Stimulated activated CD4-positive, alpha-beta T cell treated with anti-CD3 and anti-CD28 coated beads, Interleukin-2, amount 100 ng/mL, for 4 hours (primary cell): ENCODE data around the gene RYR1.
"Not testable (repeated sequence)": the region's sequence is repeated elsewhere in the genome, so short reads cannot be mapped to it uniquely, and the experiment has no call there.

Source experiments
- DNase-seq: peaks from one replicate; pipeline ENCODE4 v3.0.0-alpha.2; 2020; ENCODE audit warnings: low read depth

RYR1 gene

DNA sequence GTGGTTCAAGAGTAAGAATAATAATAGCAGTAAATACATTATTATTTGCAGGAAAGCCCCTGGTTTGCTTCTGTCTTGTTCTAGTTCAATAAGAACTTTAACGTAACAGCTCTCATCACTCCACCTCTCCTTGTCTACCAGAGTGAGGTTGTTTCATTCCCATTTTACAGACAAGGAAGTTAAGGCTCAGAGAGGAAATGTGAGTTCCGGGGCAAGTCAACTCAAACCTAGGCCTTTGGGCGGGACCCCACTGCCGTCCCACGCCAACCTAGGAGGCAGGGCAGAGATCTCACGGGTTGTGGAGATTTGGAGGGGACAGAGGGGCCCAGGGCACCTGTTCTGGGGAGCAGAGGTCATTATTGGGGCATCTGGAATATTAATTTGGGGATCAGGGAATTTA, 182.8 kb downstream of the RYR1 start:
- no peak for DNase-seq

DNA sequence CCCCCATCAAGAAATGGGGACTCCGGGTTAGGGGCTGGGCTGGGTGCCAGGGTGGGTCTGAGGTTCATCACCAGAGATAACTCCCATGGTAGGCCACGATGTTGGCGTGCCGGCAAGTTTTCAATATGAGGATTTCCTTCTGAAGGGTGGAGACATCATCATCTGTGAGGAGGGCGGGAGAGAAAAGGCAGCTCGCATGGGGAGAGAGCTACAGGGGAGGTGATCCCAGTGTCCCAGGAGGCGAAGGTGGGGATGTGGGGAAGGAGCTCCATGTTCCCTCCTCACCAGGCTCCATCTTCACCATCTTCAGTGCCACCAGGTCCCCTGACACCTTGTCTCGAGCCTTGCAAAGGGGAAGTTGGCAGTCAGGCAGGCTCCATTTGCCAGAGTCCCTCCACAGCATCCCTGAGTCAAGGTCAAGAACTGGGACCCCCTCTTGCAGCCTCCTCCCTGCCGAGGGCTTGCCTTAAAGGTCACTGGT, 183.8 kb downstream of the RYR1 start:
- no peak for DNase-seq

DNA sequence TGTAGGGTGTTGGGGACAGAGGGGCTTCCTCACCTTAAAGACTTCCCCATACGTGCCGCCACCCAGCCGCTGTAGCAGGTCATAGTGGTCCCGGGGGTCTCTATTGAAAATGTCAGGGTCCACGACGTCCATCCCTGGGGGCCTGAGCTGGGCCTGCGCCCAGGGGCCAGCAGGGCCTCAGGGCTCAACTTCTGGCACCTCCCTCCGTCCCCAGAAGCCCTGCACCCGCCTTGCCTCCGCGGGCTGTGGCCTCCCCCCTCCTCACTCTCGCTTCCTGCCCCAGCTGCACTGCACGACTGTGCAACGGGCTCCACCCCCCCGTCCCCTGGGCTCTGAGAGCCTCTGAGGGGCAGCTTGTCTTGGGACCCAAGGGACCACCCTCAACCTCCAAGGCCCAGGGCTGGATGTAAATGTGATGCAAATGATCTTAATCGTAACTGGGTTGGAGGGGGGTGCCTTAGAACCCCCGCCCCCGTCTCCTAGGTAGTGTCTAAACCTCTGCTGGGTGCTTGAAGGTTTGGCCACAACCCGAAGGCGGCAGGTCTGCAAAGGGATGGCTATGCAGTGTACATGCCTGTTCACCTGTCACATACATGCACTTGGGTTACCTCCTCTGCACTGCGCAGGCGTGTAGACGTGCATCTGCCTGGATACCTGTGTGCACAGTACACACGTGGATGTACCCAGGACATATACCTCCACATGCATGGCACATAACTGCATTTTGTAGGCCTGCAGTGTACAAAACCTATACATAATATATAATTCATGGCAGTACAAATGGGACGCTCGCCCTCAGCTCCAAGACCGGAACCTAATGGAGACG, 184.5 kb downstream of the RYR1 start, which contains the start of gene MAP4K1:
TSS of gene MAP4K1 (minus strand) at position 190 of the 826 bp plus-strand sequence. CDS start at position 132, 58 bp downstream.
- peak; percentile 39 for DNase-seq

DNA sequence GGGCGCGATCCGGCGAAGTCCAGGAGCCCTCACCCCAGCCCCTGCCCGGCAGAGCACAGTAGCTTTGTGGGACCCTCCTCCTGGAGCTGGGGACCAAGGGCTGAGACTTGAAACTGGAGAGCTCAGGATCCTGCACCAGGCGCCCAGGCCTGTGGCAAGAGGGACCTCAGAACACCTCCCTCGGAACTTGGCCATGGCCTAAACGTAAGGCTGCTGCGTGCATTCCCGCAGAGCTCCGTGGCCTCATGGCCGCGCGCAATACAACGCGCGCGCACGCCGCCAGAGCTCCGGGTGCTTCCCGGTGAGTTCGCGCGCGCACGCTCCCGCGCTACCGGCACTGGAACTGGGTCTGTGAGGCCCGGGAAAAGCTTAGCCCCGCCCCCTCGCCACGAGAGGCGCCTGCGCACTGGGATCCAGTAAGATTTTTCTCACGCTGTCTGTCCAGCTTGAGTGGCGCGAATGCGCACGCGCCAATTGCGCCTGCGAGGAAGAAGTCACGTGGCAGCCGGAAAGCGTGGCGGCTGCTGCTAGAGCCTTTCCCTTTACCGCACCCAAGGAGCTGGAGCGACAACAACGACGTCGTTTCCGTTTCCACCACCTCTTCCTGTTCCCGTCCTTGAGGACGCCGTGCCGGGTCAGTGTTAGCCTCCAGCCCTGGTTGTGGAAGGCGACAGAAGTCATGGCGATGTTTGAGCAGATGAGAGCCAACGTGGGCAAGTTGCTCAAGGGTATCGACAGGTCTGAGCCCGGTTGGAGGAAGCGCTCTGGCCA, 185.3 kb downstream of the RYR1 start, which contains the start of gene EIF3K:
TSS of gene EIF3K (plus strand) at position 599 of the 771 bp plus-strand sequence. CDS start at position 680, 81 bp downstream.
- DNase-seq, result peak; percentile 95

DNA sequence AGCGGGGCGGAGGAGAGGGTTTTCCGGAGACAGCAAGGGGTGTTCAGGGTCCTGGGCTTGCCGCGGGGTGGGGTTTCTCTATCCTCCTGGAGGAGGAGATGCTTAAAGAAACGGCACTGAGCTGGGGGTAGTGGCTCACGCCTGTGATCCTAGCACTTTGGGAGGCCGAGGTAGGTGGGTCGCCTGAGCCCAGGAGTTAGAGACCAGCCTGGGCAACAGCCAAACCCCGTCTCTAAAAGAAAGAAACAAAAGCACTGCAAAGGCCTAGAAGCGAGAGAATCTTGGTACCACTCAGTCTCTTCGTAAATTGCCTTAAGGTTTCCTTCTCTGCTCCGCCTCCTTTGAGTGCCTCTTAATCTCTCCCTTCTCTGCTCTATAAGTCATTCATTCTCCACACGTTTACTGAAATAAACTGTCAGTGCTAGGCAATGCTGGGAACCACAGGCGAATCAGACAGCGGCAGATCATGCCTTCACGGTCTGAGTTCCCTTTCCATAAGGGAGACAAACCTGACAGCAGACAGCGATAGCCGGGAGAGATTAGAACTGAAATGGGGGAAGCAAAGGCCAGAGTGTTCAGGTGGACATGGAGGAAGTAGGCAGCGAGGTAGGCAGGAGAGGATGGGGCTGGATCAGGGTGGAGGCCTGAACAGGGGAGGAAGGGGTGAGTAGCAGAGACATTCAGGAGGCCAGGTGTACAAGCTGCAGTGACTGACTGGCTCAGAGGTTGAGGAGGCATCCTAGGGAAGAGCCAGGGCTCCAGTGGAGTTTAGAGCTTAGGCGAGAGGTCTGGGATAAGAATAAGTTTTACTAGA, 186.1 kb downstream of the RYR1 start:
- no peak for DNase-seq

DNA sequence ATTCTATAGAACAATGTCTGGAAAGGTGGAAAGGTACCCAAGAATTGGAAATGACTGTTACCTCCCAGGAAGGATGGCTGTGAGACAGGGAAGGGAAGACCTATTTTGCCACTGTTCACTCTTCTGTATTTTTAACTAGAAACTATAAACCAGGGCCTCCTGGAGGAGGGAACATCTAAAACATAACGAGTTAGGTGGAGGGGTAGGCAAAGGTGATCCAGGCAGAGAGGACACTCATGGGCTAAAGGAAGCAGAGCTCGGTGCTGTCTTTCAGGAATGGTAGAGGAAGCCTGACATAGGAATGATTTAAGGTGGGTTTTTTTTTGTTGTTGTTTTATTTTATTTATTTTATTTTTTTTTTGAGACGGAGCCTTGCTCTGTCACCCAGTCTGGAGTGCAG, 191.3 kb downstream of the RYR1 start:
- DNase-seq, result no peak

DNA sequence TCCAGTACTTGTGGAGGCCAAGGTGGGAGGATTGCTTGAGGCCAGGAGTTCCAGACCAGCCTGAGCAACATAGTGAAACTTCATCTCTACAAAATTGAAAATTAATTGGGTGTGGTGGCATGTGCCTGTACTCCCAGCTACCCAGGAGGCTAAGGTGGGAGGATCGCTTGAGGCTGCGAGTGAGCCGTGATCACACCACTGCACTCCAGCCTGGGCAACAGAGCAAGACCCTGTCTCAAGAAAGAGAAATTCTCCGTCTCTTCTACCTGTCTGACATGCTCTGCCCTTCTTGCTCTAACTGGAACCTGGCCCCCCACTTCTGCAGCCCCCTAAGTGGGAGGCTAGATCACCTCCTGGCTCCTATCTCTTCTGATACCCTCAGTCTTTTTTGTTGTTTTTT, 192.9 kb downstream of the RYR1 start:
- no peak for DNase-seq

DNA sequence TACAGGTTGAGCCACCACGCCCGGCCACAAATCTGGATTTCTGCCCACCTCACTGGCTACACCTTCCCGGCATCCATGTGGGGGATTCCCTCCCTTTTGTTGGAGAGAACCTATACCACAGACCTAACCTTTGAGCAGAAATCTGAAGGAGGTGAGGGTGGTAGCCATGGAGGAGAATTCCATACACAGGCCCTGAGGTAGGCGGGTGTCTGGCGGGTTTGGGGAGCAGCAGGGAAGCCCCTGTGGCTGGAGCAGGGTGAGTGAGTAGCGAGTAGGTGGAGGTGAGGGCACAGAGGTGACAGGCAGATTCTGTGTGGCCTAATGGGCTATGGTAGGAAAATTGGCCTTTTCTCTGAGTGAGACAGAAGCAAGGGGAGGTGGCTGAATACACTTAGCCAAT, 196.1 kb downstream of the RYR1 start:
- DNase-seq, result no peak

DNA sequence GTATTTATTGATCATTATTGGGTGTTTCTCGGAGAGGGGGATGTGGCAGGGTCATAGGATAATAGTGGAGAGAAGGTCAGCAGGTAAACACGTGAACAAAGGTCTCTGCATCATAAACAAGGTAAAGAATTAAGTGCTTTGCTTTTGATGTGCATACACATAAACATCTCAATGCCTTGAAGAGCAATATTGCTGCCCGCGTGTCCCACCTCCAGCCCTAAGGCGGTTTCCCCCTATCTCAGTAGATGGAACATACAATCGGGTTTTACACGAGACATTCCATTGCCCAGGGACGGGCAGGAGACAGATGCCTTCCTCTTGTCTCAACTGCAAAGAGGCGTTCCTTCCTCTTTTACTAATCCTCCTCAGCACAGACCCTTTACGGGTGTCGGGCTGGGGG, 197.8 kb downstream of the RYR1 start:
- not testable (repeated sequence) for DNase-seq

DNA sequence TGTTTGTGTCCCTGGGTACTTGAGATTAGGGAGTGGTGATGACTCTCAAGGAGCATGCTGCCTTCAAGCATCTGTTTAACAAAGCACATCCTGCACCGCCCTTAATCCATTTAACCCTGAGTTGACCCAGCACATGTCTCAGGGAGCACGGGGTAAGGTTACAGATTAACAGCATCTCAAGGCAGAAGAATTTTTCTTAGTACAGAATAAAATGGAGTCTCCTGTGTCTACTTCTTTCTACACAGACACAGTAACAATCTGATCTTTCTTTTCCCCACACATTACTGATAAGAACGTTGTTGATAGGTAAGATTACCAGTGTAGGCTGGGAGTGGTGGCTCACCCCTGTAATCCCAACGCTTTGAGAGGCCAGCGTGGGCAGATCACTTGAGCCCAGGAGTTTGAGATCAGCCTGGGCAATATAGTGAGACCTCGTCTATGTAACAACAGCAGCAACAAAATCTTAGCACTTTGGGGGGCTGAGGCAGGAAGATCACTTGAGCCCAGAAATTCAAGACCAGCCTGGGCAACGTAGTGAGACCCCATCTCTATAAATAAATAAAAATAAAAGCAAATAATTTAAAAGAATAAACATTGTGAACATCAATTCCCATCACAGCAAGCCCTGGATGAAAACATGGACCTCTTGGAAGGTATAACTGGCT, 198.5 kb downstream of the RYR1 start:
- DNase-seq, result not testable (repeated sequence)

DNA sequence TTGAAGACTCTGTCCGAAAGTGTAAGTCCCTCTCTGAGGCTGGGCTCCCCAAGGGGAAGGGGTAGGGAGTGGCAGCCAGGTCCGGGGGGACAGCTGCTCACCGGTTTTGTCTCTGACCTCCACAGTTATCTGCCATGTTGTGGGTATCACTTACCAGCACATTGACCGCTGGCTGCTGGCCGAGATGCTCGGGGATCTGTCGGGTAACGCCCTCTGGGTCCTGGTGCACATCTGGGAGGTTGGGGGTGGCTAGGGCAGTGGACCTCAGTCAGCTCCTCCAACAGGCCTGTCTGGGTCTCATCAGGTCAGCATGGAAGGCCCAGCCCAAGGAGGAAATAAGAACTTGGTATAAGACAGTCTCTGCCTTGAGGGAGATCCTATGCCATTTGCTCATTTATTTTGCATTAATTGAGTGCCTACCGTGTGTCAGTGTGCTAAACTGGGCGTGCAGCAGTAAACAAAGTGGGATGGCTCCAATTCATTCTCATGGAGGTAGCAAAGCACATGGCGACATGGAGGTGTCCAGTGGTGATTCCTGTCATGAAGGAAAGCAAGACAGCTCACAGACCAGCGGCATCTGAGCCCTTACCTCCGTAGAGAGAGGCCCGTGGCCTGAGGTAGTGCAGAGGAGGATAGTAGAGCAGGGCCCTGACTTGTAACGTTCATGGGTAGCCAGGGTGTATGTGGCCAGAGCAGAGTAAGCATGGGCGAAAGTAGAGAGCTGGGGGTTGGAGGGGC, 199.2 kb downstream of the RYR1 start:
- DNase-seq, result no peak

DNA sequence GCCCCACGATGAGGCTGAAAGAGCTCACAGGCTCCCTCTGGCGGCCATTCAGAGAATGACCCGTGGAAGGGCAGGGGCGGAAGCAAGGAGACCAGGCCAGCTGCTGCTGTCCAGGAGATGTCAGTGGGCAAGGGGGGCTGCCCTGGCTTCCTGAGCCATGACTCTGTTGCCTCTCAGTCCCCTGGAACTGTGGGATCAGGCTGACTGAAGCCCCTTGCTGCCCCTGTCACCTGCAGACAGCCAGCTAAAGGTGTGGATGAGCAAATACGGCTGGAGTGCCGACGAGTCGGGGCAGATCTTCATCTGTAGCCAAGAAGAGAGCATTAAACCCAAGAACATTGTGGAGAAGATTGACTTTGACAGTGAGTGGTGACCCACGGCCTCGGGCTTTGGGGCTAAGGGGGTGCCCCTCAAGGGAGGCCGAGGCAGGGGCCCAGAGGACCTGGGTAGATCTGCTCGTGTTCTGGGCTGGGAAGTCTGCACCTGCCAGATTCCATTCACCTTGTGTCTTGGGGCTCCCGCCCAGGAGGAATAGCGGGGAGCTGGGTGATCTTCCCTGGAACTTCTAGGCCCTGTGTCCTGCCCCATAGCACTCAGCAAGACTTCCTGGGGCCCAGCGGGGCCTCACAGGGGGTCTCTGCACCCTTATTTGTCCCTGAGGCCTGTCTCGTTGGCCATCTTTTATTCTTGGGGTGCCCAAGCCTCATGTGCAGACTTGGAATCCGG, 201.4 kb downstream of the RYR1 start:
- peak; percentile 50 for DNase-seq

DNA sequence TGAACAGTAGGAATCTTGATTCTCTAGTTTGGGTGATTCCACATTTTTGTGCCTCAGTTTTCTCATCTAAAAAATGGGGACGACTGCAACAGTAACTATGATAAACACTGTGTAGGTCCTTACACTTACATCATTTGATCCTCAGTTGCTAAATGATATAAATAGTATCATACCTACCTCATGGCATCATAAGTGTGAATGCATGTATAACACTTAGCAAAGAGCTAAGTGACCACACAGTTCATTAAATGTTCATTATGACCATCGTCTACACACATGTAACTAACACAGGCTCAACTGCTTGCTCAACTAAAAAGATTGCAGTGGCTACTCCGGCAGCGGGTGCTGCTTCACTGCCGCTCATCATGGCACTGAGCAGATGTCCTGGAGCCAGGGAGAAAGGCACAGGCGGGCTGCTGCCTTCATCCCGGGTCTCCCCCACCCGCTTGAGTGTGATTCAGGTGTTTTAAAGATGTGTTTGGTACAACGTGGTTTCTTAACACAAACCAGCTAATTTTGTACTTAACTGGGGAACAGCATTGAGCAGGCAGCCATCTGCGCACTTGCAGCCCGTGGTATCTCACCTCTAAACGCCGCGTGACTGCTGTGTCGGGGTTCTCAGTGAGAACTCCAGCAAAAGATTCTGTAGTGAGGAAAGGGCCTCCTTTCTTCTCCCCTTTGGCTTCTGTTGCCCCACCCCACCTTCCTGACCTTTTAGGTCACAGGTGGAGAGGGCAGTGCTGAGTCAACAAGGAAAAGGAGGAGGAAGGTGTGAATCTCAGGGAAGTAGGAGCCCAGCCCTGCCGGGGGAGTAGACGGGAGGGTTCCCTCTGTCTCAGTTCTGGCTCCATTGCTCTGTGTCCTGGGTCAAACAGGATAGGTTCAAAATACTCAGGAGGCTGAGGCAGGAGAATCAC, 202.2 kb downstream of the RYR1 start:
- DNase-seq, result no peak
